GM12878 (cell line): ENCODE results near the gene CAMKMT. TPM values are rescaled to one million over a fixed set of nuclear protein-coding genes. Genes with fewer than 3 reads are reported as not detected.

Experiments used
- ATAC-seq: fragments of 200-7000 bp; cut with Tn5 transposase; 3 replicates; pipeline ENCODE4 v1.9.1; 2020; ENCODE audit warnings: mild to moderate bottlenecking, moderate library complexity
- BruUV-seq: library from RNA; stranded (reverse); fragments of 400-500 nt; replicated peaks from 2 replicates; lab custom pipeline; 2021; lab: Mats Ljungman, UMichigan
- CTCF ChIA-PET: fragments of 300-600 bp; sonication (Branson Sonifier 250); formaldehyde crosslinking; extraction: SDS; loops from one replicate; lab custom pipeline; 2021; ENCODE audit warnings: inconsistent platforms; lab: Yijun Ruan, JAX
- POLR2A ChIA-PET: fragments of 350-600 bp; formaldehyde crosslinking; extraction: SDS; loops from one replicate; lab custom pipeline; 2021; ENCODE audit warnings: inconsistent platforms; lab: Charles Lee
- RAD21 ChIA-PET: fragments of 300-600 bp; sonication (Branson Sonifier 250); formaldehyde crosslinking; loops from one replicate; lab custom pipeline; 2023; ENCODE audit warnings: antibody characterized with exemption; ENCODE audit not compliant: unreplicated experiment; lab: Charles Lee
- SMC1A ChIA-PET: fragments of 300-600 bp; sonication (Branson Sonifier 250); formaldehyde crosslinking; loops from one replicate; lab custom pipeline; 2023; ENCODE audit not compliant: unreplicated experiment, uncharacterized antibody; lab: Charles Lee
- DNase-seq: peaks from one replicate; pipeline ENCODE4 v3.0.0-alpha.2; 2011; ENCODE audit warnings: low read depth, low spot score
- FAIRE-seq: peaks from 3 replicates; lab custom pipeline; 2011; peaks lifted over from hg19 to GRCh38; lab: Jason Lieb, UNC
- H2AFZ ChIP-seq: 2 replicates; pipeline ENCODE4 v1.6.0; 2011; ENCODE audit warnings: low read depth, low read length, control low read depth; ENCODE audit not compliant: control insufficient read depth
- H3K27ac ChIP-seq: 2 replicates; pipeline ENCODE4 v1.5.1; 2011; ENCODE audit warnings: control low read depth; ENCODE audit not compliant: control insufficient read depth, insufficient read depth
- H3K27me3 ChIP-seq, 2 experiments: replicated peaks in 1 of 2; 2 replicates each; pipeline versions ENCODE4 v1.6.0 to v1.6.1; 2011; ENCODE audit warnings: low read length in 1 of 2; ENCODE audit not compliant: control insufficient read depth in 2 of 2, insufficient read depth in 2 of 2
- H3K36me3 ChIP-seq, 2 experiments: 2 replicates each; pipeline ENCODE4 v1.5.1; 2011; ENCODE audit warnings: low read length in 1 of 2; ENCODE audit not compliant: control insufficient read depth in 2 of 2, insufficient read depth in 2 of 2
- H3K4me1 ChIP-seq: 2 replicates; pipeline ENCODE4 v1.6.1; 2011; ENCODE audit warnings: mild to moderate bottlenecking, low read length, moderate library complexity, mixed read lengths; ENCODE audit not compliant: control insufficient read depth, insufficient read depth
- H3K4me2 ChIP-seq: 2 replicates; pipeline ENCODE4 v1.6.0; 2011; ENCODE audit warnings: control low read depth; ENCODE audit not compliant: control insufficient read depth, insufficient read depth
- H3K4me3 ChIP-seq: fragments of 200-600 bp; sonication (generic); 2 replicates; pipeline ENCODE4 v1.5.1; 2016
- H3K79me2 ChIP-seq: 2 replicates; pipeline ENCODE4 v1.6.0; 2011; ENCODE audit warnings: low read length; ENCODE audit not compliant: control insufficient read depth, insufficient read depth
- H3K9ac ChIP-seq: 2 replicates; pipeline ENCODE4 v1.8.0; 2011; ENCODE audit warnings: low read length, control low read depth, mixed read lengths; ENCODE audit not compliant: control insufficient read depth, insufficient read depth
- H3K9me3 ChIP-seq: replicated peaks from 3 replicates; pipeline ENCODE4 v1.5.1; 2011; ENCODE audit warnings: mild to moderate bottlenecking, low read length; ENCODE audit not compliant: control insufficient read depth, insufficient read depth
- H4K20me1 ChIP-seq: 2 replicates; pipeline ENCODE4 v1.6.0; 2011; ENCODE audit not compliant: control insufficient read depth, insufficient read depth
- BHLHE40 ChIP-seq, 2 experiments: fragments of 450-650 bp in 1 of 2; IDR thresholded peaks; 2 replicates each; pipeline ENCODE4 v1.6.1; 2011 to 2017; ENCODE audit warnings: low read depth in 2 of 2, borderline replicate concordance in 1 of 2, improper control_type of control experiment in 1 of 2, low read length in 1 of 2, mild to moderate bottlenecking in 1 of 2
- CEBPB ChIP-seq, 2 experiments: fragments of 150-350 bp in 1 of 2; IDR thresholded peaks; 2 replicates each; pipeline ENCODE4 v1.6.1; 2012 to 2014; ENCODE audit warnings: low read depth in 2 of 2, low read length in 2 of 2, borderline replicate concordance in 1 of 2, inconsistent platforms in 1 of 2
- ESRRA ChIP-seq: IDR thresholded peaks from 2 replicates; pipeline ENCODE4 v1.6.1; 2012; ENCODE audit warnings: mild to moderate bottlenecking, low read length, improper control_type of control experiment
- HDGF ChIP-seq: fragments of 450-650 bp; IDR thresholded peaks from 2 replicates; pipeline ENCODE4 v1.6.1; 2016; ENCODE audit warnings: antibody characterized with exemption
- NBN ChIP-seq: fragments of 450-650 bp; IDR thresholded peaks from 2 replicates; pipeline ENCODE4 v1.6.1; 2016
- REST ChIP-seq: IDR thresholded peaks from 2 replicates; pipeline ENCODE4 v1.6.1; 2012; ENCODE audit warnings: mild to moderate bottlenecking, low read depth, low read length
- YBX1 ChIP-seq: fragments of 450-650 bp; IDR thresholded peaks from 2 replicates; pipeline ENCODE4 v1.6.1; 2016; ENCODE audit warnings: antibody characterized with exemption
- ZBTB11 ChIP-seq: fragments of 450-650 bp; formaldehyde crosslinking; IDR thresholded peaks from 2 replicates; pipeline ENCODE4 v1.5.0; 2022; ENCODE audit warnings: mild to moderate bottlenecking, missing genetic modification characterization
- ZBTB33 ChIP-seq: fragments of 450-650 bp; IDR thresholded peaks from 2 replicates; pipeline ENCODE4 v1.6.1; 2017; ENCODE audit warnings: mild to moderate bottlenecking
- in situ Hi-C: fragments of 300-500 bp; cut with MboI; formaldehyde crosslinking; loops from 9 replicates; pipeline ENCODE4 v1.14.3; 2018; ENCODE audit warnings: mixed read lengths
- intact Hi-C: fragments of 100-400 bp; cut with micrococcal nuclease; formaldehyde crosslinking; loops from one replicate; pipeline ENCODE4 v1.14.2; 2022; ENCODE audit not compliant: unreplicated experiment
- polyA plus RNA-seq, 11 experiments: library from polyadenylated mRNA; depleted of rRNA in 4 of 11; unstranded in 6 of 11; stranded (reverse) in 5 of 11; fragments of >200 nt; fragmentation: Nextera tagmentation in 4 of 11; fragmentation: Illumina TruSeq in 1 of 11; extraction: Ambion mirVana in 4 of 11; extraction: Trizol in 1 of 11; gene quantifications; 1 replicate in 1 of 11; 2 replicates in 10 of 11; pipeline versions ENCODE4 v1.2.1 to v1.2.3, GENCODE V29; 2011 to 2016; ENCODE audit warnings: inconsistent platforms in 2 of 11, missing spikeins in 2 of 11, low read depth in 1 of 11
- total RNA-seq, 4 experiments: library from RNA; depleted of rRNA in 3 of 4; stranded (reverse); fragments of >200 nt in 3 of 4; fragmentation: Illumina TruSeq in 1 of 4; extraction: Trizol in 1 of 4; gene quantifications; 2 replicates each; pipeline versions ENCODE4 v1.2.1 to v1.2.3, GENCODE V29; 2013 to 2021

The CAMKMT gene
- total and polyA plus RNA-seq, 10 of the 15 experiments (the other 5 are each of a cell fraction or from before 2014, with no cell fraction given): 2.7 to 16.0 (median 11.8) TPM

- ChIA-PET CTCF (interaction anchor here (0.7 to 2.0 kb wide), 5 partner anchors 16 to 268 kb away, joined by 3 to 7 read pairs (median 4); no protein-coding TSS in a partner anchor), POLR2A (no interaction called here), RAD21 (no interaction called here), SMC1A (interaction anchor here (0.9 to 2.2 kb wide), 7 partner anchors 16 to 207 kb away, joined by 3 to 9 read pairs (median 4); no protein-coding TSS in a partner anchor)
- BruUV-seq: no TSS peak
- H3K4me3 ChIP-seq: no peak overlapping the region
- no peak for ATAC-seq
- intact Hi-C loops: no loop called here
- no peaks in the 10 kb centered on the region for H3K79me2 ChIP-seq
- no peak overlapping the region for H2AFZ ChIP-seq
- H3K4me2 ChIP-seq: no peak overlapping the region
- no peak for DNase-seq
- in situ Hi-C loops: no loop called here
- no peaks in the 10 kb centered on the region for H3K9me3 ChIP-seq
- no peaks in the 10 kb centered on the region for H3K4me1 ChIP-seq
- no peaks in the 10 kb centered on the region for H3K27me3 ChIP-seq
- no peak overlapping the region for H3K27ac ChIP-seq
- H4K20me1 ChIP-seq: no peaks in the 10 kb centered on the region
- no peak overlapping the region for H3K9ac ChIP-seq
- no peak for FAIRE-seq
- H3K36me3 ChIP-seq: no peaks in the 10 kb centered on the region
- no peak for TF ChIP-seq ZBTB11
- no peak for TF ChIP-seq CEBPB (IDR thresholded peaks at IDR 0.05; ENCODE audit: borderline replicate concordance in 1 of 2, low read depth in 2 of 2, low read length in 2 of 2)
- no peak for TF ChIP-seq BHLHE40 (IDR thresholded peaks at IDR 0.05; ENCODE audit: borderline replicate concordance in 1 of 2, low read depth in 2 of 2, low read length in 1 of 2)
- TF ChIP-seq ESRRA: no peak
- no peak for TF ChIP-seq ZBTB33
- no peak for TF ChIP-seq NBN
- no peak for TF ChIP-seq REST
- TF ChIP-seq YBX1: no peak
- no peak for TF ChIP-seq HDGF
These were observed 386.0 kb downstream of the CAMKMT start for GRCh38 chr2:44747794-44748193.
